SK-N-SH (cell line): ENCODE measurements around the gene VCAM1. TPM values are rescaled to one million over a fixed set of nuclear protein-coding genes. Genes with fewer than 3 reads are reported as not detected.
"Not testable (repeated sequence)": the region's sequence is repeated elsewhere in the genome, so short reads cannot be mapped to it uniquely, and the experiment has no call there.

Experiments
- CTCF ChIA-PET: fragments of 300-600, 350-600 bp; formaldehyde crosslinking; extraction: SDS; loops from one replicate; lab custom pipeline; 2021; lab: Yijun Ruan, JAX
- POLR2A ChIA-PET: fragments of 350-600 bp; sonication (Branson Sonifier 250); formaldehyde crosslinking; extraction: SDS; loops from one replicate; lab custom pipeline; 2020; ENCODE audit warnings: antibody characterized with exemption, inconsistent platforms; lab: Yijun Ruan, JAX
- DNase-seq: peaks from one replicate; pipeline ENCODE4 v3.0.0; 2012
- H2AFZ ChIP-seq: fragments of 200-600 bp; sonication (generic); 2 replicates; pipeline ENCODE4 v1.8.1; 2016; ENCODE audit warnings: antibody characterized with exemption, mild to moderate bottlenecking, low read depth
- H3F3A ChIP-seq: fragments of 200-600 bp; sonication (generic); replicated peaks from 2 replicates; pipeline ENCODE3; 2016; ENCODE audit warnings: antibody characterized with exemption, mild to moderate bottlenecking; ENCODE audit not compliant: insufficient read depth
- H3K27ac ChIP-seq, 2 experiments: fragments of 200-500 bp in 1 of 2; fragments of 200-600 bp in 1 of 2; sonication (Bioruptor generic) in 1 of 2; sonication (generic), shearing (Covaris generic) in 1 of 2; 2 replicates each; pipeline versions ENCODE4 v1.5.1 to v1.6.1; 2014 to 2016; ENCODE audit warnings: low read depth in 2 of 2, inconsistent platforms in 1 of 2, low read length in 1 of 2, mild to moderate bottlenecking in 1 of 2, mixed read lengths in 1 of 2
- H3K27me3 ChIP-seq: fragments of 200-600 bp; sonication (generic), shearing (Covaris generic); 2 replicates; pipeline ENCODE4 v1.6.1; 2016; ENCODE audit warnings: mixed run types; ENCODE audit not compliant: insufficient read depth
- H3K36me3 ChIP-seq, 2 experiments: fragments of 200-500 bp in 1 of 2; fragments of 200-600 bp in 1 of 2; sonication (Bioruptor generic) in 1 of 2; sonication (generic) in 1 of 2; replicated peaks in 1 of 2; 2 replicates each; pipeline versions ENCODE3 to v1.5.1; 2014 to 2016; ENCODE audit warnings: low read length in 1 of 2, mild to moderate bottlenecking in 1 of 2; ENCODE audit not compliant: insufficient read depth in 2 of 2, control insufficient read depth in 1 of 2
- H3K4me1 ChIP-seq, 2 experiments: fragments of 200-500 bp in 1 of 2; fragments of 200-600 bp in 1 of 2; sonication (Bioruptor generic) in 1 of 2; sonication (generic), shearing (Covaris generic) in 1 of 2; 2 replicates each; pipeline versions ENCODE4 v1.5.1 to v1.6.1; 2014 to 2016; ENCODE audit warnings: low read depth in 1 of 2, low read length in 1 of 2, mixed run types in 1 of 2; ENCODE audit not compliant: insufficient read depth in 2 of 2, control insufficient read depth in 1 of 2
- H3K4me2 ChIP-seq: fragments of 200-600 bp; sonication (generic), shearing (Covaris generic); 2 replicates; pipeline ENCODE4 v1.6.1; 2017; ENCODE audit warnings: mixed run types
- H3K4me3 ChIP-seq, 2 experiments: fragments of 200-500 bp in 1 of 2; fragments of 200-600 bp in 1 of 2; sonication (Bioruptor generic) in 1 of 2; sonication (generic), shearing (Covaris generic) in 1 of 2; 2 replicates each; pipeline versions ENCODE4 v1.5.1 to v1.8.1; 2014 to 2016; ENCODE audit warnings: low read depth in 2 of 2, inconsistent platforms in 1 of 2, low read length in 1 of 2, mild to moderate bottlenecking in 1 of 2, mixed read lengths in 1 of 2, moderate library complexity in 1 of 2
- H3K79me2 ChIP-seq: fragments of 200-600 bp; sonication (generic); 2 replicates; pipeline ENCODE4 v1.8.1; 2017; ENCODE audit warnings: mild to moderate bottlenecking; ENCODE audit not compliant: insufficient read depth
- H3K9ac ChIP-seq: fragments of 200-600 bp; sonication (generic); 2 replicates; pipeline ENCODE4 v1.6.1; 2017; ENCODE audit warnings: mixed run types
- H3K9me2 ChIP-seq: fragments of 200-600 bp; sonication (generic); 2 replicates; pipeline ENCODE4 v1.6.1; 2017; ENCODE audit warnings: mixed run types
- H3K9me3 ChIP-seq: fragments of 200-600 bp; sonication (generic); 2 replicates; pipeline ENCODE4 v1.6.1; 2017; ENCODE audit warnings: mixed run types, mild to moderate bottlenecking, moderate library complexity
- H4K20me1 ChIP-seq: fragments of 200-600 bp; sonication (generic); 2 replicates; pipeline ENCODE4 v1.6.1; 2017; ENCODE audit warnings: mild to moderate bottlenecking, mixed run types; ENCODE audit not compliant: insufficient read depth
- CHD2 ChIP-seq: fragments of 150-350 bp; IDR thresholded peaks from 2 replicates; pipeline ENCODE4 v1.6.1; 2018; ENCODE audit warnings: low read length; ENCODE audit not compliant: partially characterized antibody
- ELF1 ChIP-seq: IDR thresholded peaks from 2 replicates; pipeline ENCODE4 v1.4.0; 2012
- EZH2phosphoT487 ChIP-seq: fragments of 200-600 bp; sonication (generic); IDR thresholded peaks from 2 replicates; pipeline ENCODE4 v1.6.1; 2017; ENCODE audit warnings: low read depth, mixed run types, mild to moderate bottlenecking, antibody characterized with exemption, moderate library complexity, borderline replicate concordance
- FOXJ3 ChIP-seq: sonication (generic); formaldehyde crosslinking; IDR thresholded peaks from 2 replicates; pipeline ENCODE4 v1.5.1; 2020; ENCODE audit warnings: mild to moderate bottlenecking, missing genetic modification reagents
- FOXM1 ChIP-seq: IDR thresholded peaks from 2 replicates; pipeline ENCODE4 v1.4.0; 2012; ENCODE audit warnings: low read depth, mild to moderate bottlenecking
- GATA2 ChIP-seq: sonication (generic); formaldehyde crosslinking; IDR thresholded peaks from 2 replicates; pipeline ENCODE4 v1.5.0; 2020; ENCODE audit warnings: mild to moderate bottlenecking, missing genetic modification reagents
- IRF3 ChIP-seq: fragments of 150-350 bp; IDR thresholded peaks from 2 replicates; pipeline ENCODE4 v1.6.1; 2016; ENCODE audit warnings: mild to moderate bottlenecking, low read depth, low read length
- MEF2A ChIP-seq: IDR thresholded peaks from 2 replicates; pipeline ENCODE4 v1.4.0; 2012; ENCODE audit warnings: low read depth, borderline replicate concordance
- MXI1 ChIP-seq: IDR thresholded peaks from 2 replicates; pipeline ENCODE4 v1.6.1; 2012; ENCODE audit warnings: mild to moderate bottlenecking, low read depth, low read length, improper control_type of control experiment
- NRF1 ChIP-seq: IDR thresholded peaks from 2 replicates; pipeline ENCODE4 v1.6.1; 2012; ENCODE audit warnings: low read depth, mild to moderate bottlenecking, low read length
- PBX3 ChIP-seq: IDR thresholded peaks from 2 replicates; pipeline ENCODE4; 2012
- RCOR1 ChIP-seq: fragments of 150-350 bp; IDR thresholded peaks from 2 replicates; pipeline ENCODE4 v1.6.1; 2017; ENCODE audit warnings: antibody characterized with exemption, low read length
- REST ChIP-seq: IDR thresholded peaks from 2 replicates; pipeline ENCODE4 v1.6.1; 2012; ENCODE audit warnings: mild to moderate bottlenecking, low read depth, low read length, moderate library complexity
- RXRA ChIP-seq: IDR thresholded peaks from 2 replicates; pipeline ENCODE4 v1.4.0; 2012; ENCODE audit warnings: low read depth, mild to moderate bottlenecking, borderline replicate concordance
- SIN3A ChIP-seq: IDR thresholded peaks from 2 replicates; pipeline ENCODE4 v1.6.1; 2012; ENCODE audit warnings: low read depth, mild to moderate bottlenecking, low read length, moderate library complexity, borderline replicate concordance
- SMC3 ChIP-seq: IDR thresholded peaks from 2 replicates; pipeline ENCODE4 v1.6.1; 2012; ENCODE audit warnings: low read depth, low read length, improper control_type of control experiment
- ZBTB33 ChIP-seq: IDR thresholded peaks from 2 replicates; pipeline ENCODE4 v1.4.0; 2012; ENCODE audit warnings: low read depth, borderline replicate concordance
- WGBS: methylation state at CpG from one replicate; pipeline ENCODE4 v1.1.6; 2017; ENCODE audit warnings: low lambda C conversion rate; 5-methylcytosine and 5-hydroxymethylcytosine counted together
- polyA plus RNA-seq, 3 experiments: library from polyadenylated mRNA; depleted of rRNA; stranded (reverse); fragments of >200 nt; gene quantifications; 2 replicates each; pipeline ENCODE4 v1.2.3, GENCODE V29; 2012
- TF ChIP-seq, protein P1 (sequence below): IDR thresholded peaks from 2 replicates; pipeline ENCODE4 v1.4.0; 2012; ENCODE audit warnings: low read depth

VCAM1 gene
- polyA plus RNA-seq, 1 of the 3 experiments (the other 2 are of a cell fraction): 5.0 TPM

DNA sequence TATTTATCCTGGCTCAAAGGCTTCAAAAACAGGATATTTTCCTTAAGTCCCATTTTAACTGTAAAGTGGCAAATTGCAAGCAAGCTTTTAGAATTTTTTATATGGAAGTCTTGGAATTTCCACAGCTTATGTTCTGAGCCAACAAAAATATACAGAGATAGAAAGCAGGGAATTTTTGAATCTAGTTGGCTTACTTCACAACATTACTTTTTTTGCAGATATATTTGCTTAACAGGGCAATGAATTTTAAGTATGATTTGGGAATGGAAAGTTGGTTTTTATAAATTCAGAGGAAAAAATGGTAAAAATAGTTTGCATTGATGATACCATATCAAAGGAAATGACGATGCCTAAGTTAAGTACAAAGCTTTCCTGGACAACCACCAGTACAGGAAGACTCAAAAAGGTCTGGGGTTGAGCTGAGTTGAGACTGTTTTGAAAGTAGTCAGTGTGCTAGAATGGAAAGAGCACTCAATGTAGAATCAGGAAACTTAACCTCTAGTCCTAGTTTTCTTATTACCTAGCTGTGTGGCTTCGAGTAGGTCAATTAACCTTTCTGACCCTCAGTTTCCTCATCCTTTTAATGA, 11.0 kb upstream of the VCAM1 start (continued):
- no peak for TF ChIP-seq ZBTB33

DNA sequence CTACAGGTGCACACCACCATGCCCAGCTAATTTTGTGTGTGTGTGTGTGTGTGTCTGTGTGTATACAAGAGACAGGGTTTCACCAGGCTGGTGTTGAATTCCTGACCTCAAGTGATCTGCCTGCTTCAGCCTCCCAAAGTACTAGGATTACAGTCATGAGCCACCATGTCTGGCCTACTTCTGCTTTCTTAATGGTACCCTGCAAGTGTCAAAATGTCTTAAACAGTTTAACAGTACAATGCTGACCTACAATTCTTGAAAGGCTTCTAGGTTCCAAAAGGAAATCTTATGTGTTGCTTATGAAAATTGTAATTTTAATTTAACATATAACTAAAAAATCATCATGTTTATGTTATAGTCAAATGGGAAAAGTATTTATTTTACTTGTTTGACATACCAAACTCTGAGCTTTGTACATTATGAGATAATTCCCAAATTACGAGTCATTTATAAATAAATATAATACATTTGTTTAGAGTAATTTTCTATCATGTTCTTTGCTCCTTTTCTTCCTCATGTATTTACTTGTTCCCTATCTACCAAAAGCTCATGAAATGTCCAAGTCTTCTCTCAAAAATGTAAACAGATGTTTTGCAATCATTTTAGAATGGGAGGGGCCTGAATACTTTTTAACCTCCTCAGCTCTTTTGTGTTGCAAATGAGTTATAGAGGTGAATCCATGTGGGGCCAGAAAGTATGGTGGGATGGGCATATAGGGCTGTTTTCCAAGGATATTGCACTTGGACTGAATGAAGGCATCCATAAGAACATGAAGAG, 8.4 kb upstream of the VCAM1 start:
- Histone ChIP-seq H4K20me1 (no peaks in the 10 kb centered on the region), H3K9ac (no peak overlapping the region), H3K4me3 (no peak overlapping the region), H3K27me3 (no peaks in the 10 kb centered on the region), H2AFZ (no peak overlapping the region), H3K36me3 (no peaks in the 10 kb centered on the region), H3K4me2 (no peak overlapping the region), H3K4me1 (no peaks in the 10 kb centered on the region), H3K9me3 (no peaks in the 10 kb centered on the region), H3K27ac (no peak overlapping the region), H3K9me2 (no peaks in the 10 kb centered on the region), H3F3A (peaks cover 8% of the 10 kb centered on the region), H3K79me2 (no peaks in the 10 kb centered on the region)
- WGBS: 88% methylated on average over 1 of the region's 1 CpG
- CTCF ChIA-PET: no interaction called here
- DNase-seq: no peak
- POLR2A ChIA-PET: no interaction called here
- no peak for TF ChIP-seq CHD2
- no peak for TF ChIP-seq RXRA
- TF ChIP-seq MEF2A: no peak
- no peak for TF ChIP-seq SMC3
- TF ChIP-seq, protein P1, sequence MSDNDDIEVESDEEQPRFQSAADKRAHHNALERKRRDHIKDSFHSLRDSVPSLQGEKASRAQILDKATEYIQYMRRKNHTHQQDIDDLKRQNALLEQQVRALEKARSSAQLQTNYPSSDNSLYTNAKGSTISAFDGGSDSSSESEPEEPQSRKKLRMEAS: no peak
- TF ChIP-seq MXI1: no peak
- no peak for TF ChIP-seq EZH2phosphoT487
- TF ChIP-seq SIN3A: no peak
- TF ChIP-seq PBX3: no peak
- no peak for TF ChIP-seq RCOR1
- no peak for TF ChIP-seq GATA2 (CRISPR knock-in tag)
- TF ChIP-seq IRF3: no peak
- no peak for TF ChIP-seq FOXM1
- no peak for TF ChIP-seq ELF1
- no peak for TF ChIP-seq REST
- no peak for TF ChIP-seq FOXJ3 (CRISPR knock-in tag)
- no peak for TF ChIP-seq NRF1

GRCh38 chr1:100713027-100713426, 6.5 kb upstream of the VCAM1 start:
- H2AFZ ChIP-seq, H4K20me1 ChIP-seq, H3K9ac ChIP-seq, H3K79me2 ChIP-seq, H3K4me2 ChIP-seq, H3K36me3 ChIP-seq, H3F3A ChIP-seq, H3K9me2 ChIP-seq, POLR2A ChIA-PET, H3K27me3 ChIP-seq, H3K4me1 ChIP-seq, H3K9me3 ChIP-seq, DNase-seq, H3K4me3 ChIP-seq, H3K27ac ChIP-seq: not testable (repeated sequence)
- 89% methylated on average over 13 of the region's 15 CpGs for WGBS
- CTCF ChIA-PET: interaction anchor here (0.8 kb wide), 1 partner anchor 11 kb away, joined by 5 read pairs; no protein-coding TSS in a partner anchor
